Measurements from ENCODE around the gene ARHGAP15. TPM values are rescaled to one million over a fixed set of nuclear protein-coding genes. Genes with fewer than 3 reads are reported as not detected.

Gene ARHGAP15
- total RNA-seq, 2 donors from 2014 or later: 0.41 to 4.3 TPM

DNA sequence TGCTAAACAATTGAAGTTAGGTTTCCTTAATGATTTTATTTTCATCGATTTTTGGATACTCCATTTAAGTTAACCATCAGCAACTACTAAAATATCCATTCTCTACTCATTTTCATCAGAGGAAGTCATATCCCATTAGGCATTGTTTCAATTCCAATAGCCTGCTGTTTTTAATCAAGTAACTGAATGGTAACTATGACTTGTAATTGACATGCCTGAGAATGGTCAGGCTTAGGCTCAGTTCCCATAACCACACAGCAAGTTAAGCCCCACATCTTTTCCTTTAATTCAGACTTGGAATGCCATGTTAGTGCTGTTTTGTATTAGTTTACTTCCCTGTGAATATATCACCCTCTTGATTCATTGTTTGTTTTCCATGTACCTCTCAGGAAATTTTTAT lies 398.8 kb downstream of the ARHGAP15 start:
- TF ChIP-seq POLR2A (IDR thresholded peaks at IDR 0.05) (no peak), POLR2AphosphoS5 (IDR thresholded peaks at IDR 0.05) (no peak)
- TF ChIP-seq, protein P1, sequence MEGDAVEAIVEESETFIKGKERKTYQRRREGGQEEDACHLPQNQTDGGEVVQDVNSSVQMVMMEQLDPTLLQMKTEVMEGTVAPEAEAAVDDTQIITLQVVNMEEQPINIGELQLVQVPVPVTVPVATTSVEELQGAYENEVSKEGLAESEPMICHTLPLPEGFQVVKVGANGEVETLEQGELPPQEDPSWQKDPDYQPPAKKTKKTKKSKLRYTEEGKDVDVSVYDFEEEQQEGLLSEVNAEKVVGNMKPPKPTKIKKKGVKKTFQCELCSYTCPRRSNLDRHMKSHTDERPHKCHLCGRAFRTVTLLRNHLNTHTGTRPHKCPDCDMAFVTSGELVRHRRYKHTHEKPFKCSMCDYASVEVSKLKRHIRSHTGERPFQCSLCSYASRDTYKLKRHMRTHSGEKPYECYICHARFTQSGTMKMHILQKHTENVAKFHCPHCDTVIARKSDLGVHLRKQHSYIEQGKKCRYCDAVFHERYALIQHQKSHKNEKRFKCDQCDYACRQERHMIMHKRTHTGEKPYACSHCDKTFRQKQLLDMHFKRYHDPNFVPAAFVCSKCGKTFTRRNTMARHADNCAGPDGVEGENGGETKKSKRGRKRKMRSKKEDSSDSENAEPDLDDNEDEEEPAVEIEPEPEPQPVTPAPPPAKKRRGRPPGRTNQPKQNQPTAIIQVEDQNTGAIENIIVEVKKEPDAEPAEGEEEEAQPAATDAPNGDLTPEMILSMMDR (IDR thresholded peaks at IDR 0.05): no peak
- intact Hi-C loops (cut with DNase I): no loop called here
- DNase-seq (ENCODE audit: low spot score): no peak
- Histone ChIP-seq H3K4me3 (no peak overlapping the region), H3K27me3 (replicated peaks; ENCODE audit: insufficient read depth) (no peaks in the 10 kb centered on the region), H3K36me3 (no peaks in the 10 kb centered on the region), H3K4me1 (replicated peaks) (no peaks in the 10 kb centered on the region), H3K9me3 (no peaks in the 10 kb centered on the region), H3K27ac (no peak overlapping the region)
- 98% methylated on average over 1 of the region's 1 CpG for WGBS

- no peaks in the 10 kb centered on the region for H3K9me3 ChIP-seq
Measured at GRCh38 chr2:143529118-143529720, 400.0 kb downstream of the ARHGAP15 start.

GRCh38 chr2:143530758-143531157 lies 401.5 kb downstream of the ARHGAP15 start:
- Histone ChIP-seq H3K4me3 (no peak overlapping the region), H3K27ac (no peak overlapping the region), H3K9me3 (no peaks in the 10 kb centered on the region), H3K4me1 (replicated peaks) (no peaks in the 10 kb centered on the region), H3K36me3 (no peaks in the 10 kb centered on the region), H3K27me3 (replicated peaks; ENCODE audit: insufficient read depth) (no peaks in the 10 kb centered on the region)
- WGBS: 70% methylated on average over 2 of the region's 2 CpGs
- TF ChIP-seq POLR2A (IDR thresholded peaks at IDR 0.05) (no peak), POLR2AphosphoS5 (IDR thresholded peaks at IDR 0.05) (no peak)
- TF ChIP-seq, protein P1 (IDR thresholded peaks at IDR 0.05): no peak
- no peak for DNase-seq (ENCODE audit: low spot score)
- intact Hi-C loops (cut with DNase I): no loop called here

More at GRCh38 chr2:143529118-143529720, 400.0 kb downstream of the ARHGAP15 start:
- no peak overlapping the region for H3K27ac ChIP-seq
- no peak for DNase-seq (ENCODE audit: low spot score)
- TF ChIP-seq, protein P1 (IDR thresholded peaks at IDR 0.05): no peak
- no peak for TF ChIP-seq POLR2AphosphoS5 (IDR thresholded peaks at IDR 0.05)
- TF ChIP-seq POLR2A (IDR thresholded peaks at IDR 0.05): no peak
- H3K27me3 ChIP-seq (replicated peaks; ENCODE audit: insufficient read depth): no peaks in the 10 kb centered on the region
- no peaks in the 10 kb centered on the region for H3K4me1 ChIP-seq (replicated peaks)
- H3K36me3 ChIP-seq: no peaks in the 10 kb centered on the region
- 97% methylated on average over 1 of the region's 1 CpG for WGBS
- intact Hi-C loops (cut with DNase I): no loop called here
- H3K4me3 ChIP-seq: no peak overlapping the region

GRCh38 chr2:143532061-143532460 lies 402.8 kb downstream of the ARHGAP15 start:
- no peak overlapping the region for H3K27ac ChIP-seq
- intact Hi-C loops (cut with DNase I): no loop called here
- H3K27me3 ChIP-seq (replicated peaks; ENCODE audit: insufficient read depth): no peaks in the 10 kb centered on the region
- DNase-seq (ENCODE audit: low spot score): no peak
- TF ChIP-seq POLR2A (IDR thresholded peaks at IDR 0.05): no peak
- TF ChIP-seq, protein P1 (IDR thresholded peaks at IDR 0.05): no peak
- no peak for TF ChIP-seq POLR2AphosphoS5 (IDR thresholded peaks at IDR 0.05)
- H3K36me3 ChIP-seq: no peaks in the 10 kb centered on the region
- H3K4me3 ChIP-seq: no peak overlapping the region
- H3K9me3 ChIP-seq: no peaks in the 10 kb centered on the region
- H3K4me1 ChIP-seq (replicated peaks): no peaks in the 10 kb centered on the region

DNA sequence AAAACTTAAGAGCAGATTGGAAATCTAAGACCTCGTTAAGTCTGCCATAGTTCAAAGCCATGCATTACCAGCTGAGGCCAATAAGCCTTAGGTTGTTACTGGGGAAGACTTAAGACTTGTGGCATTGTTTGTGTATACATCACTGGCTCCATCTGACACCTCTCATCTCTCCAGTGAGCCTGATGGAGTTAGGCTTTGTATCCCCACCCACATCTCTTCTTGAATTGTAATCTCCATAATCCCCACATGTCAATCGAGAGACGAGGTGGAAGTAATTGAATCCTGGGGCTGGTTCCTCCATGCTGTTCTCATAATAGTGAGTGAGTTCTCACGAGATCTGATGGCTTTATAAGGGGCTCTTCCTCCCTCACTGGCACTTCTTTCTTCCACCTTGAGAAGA lies 404.6 kb downstream of the ARHGAP15 start:
- H3K4me1 ChIP-seq (replicated peaks): no peaks in the 10 kb centered on the region
- 97% methylated on average over 4 of the region's 4 CpGs for WGBS
- no peak overlapping the region for H3K27ac ChIP-seq

More for the DNA sequence above, 404.6 kb downstream of the ARHGAP15 start:
- Histone ChIP-seq H3K9me3 (no peaks in the 10 kb centered on the region), H3K36me3 (no peaks in the 10 kb centered on the region), H3K27me3 (replicated peaks; ENCODE audit: insufficient read depth) (no peaks in the 10 kb centered on the region), H3K4me3 (no peak overlapping the region)
- DNase-seq (ENCODE audit: low spot score): no peak
- TF ChIP-seq, protein P1 (IDR thresholded peaks at IDR 0.05): no peak
- TF ChIP-seq POLR2AphosphoS5 (IDR thresholded peaks at IDR 0.05): no peak
- TF ChIP-seq POLR2A (IDR thresholded peaks at IDR 0.05): no peak
- intact Hi-C loops (cut with DNase I): no loop called here
